Activated CD8-positive, alpha-beta T cell treated with anti-CD3 and anti-CD28 coated beads for 36 hours (primary cell): ENCODE data around the gene RPH3AL. TPM values are rescaled to one million over a fixed set of nuclear protein-coding genes. Genes with fewer than 3 reads are reported as not detected.

Experiments used
- ATAC-seq: fragments of 200-7000 bp; cut with Tn5 transposase; one replicate; pipeline ENCODE4 v1.10.0; 2021; ENCODE audit warnings: mild to moderate bottlenecking, moderate library complexity
- CTCF ChIA-PET: fragments of 350-600 bp; sonication (Branson Sonifier 250); formaldehyde crosslinking; loops from one replicate; lab custom pipeline; 2021; ENCODE audit warnings: antibody characterized with exemption; lab: Charles Lee
- POLR2A ChIA-PET: fragments of 350-600 bp; sonication (Branson Sonifier 250); formaldehyde crosslinking; loops from one replicate; lab custom pipeline; 2021; ENCODE audit warnings: antibody characterized with exemption; lab: Charles Lee
- DNase-seq: peaks from one replicate; pipeline ENCODE4 v3.0.0-alpha.2; 2020
- H3K27ac Mint-ChIP-seq: one replicate; pipeline ENCODE4 v1.8.0; 2021; ENCODE audit warnings: mild to moderate bottlenecking, mixed read lengths
- H3K27me3 Mint-ChIP-seq: one replicate; pipeline ENCODE4 v1.8.0; 2021; ENCODE audit warnings: mixed read lengths
- H3K36me3 Mint-ChIP-seq: one replicate; pipeline ENCODE4 v1.8.0; 2021; ENCODE audit warnings: low read depth, mixed read lengths
- H3K4me1 Mint-ChIP-seq: one replicate; pipeline ENCODE4 v1.8.0; 2021; ENCODE audit warnings: low read depth, mixed read lengths
- H3K4me3 Mint-ChIP-seq: one replicate; pipeline ENCODE4 v1.8.0; 2021; ENCODE audit warnings: mild to moderate bottlenecking, moderate library complexity, mixed read lengths
- H3K9me3 Mint-ChIP-seq: one replicate; pipeline ENCODE4 v1.8.0; 2021; ENCODE audit warnings: mixed read lengths
- CTCF ChIP-seq: fragments of 200-600 bp; IDR thresholded peaks from one replicate; pipeline ENCODE4 v1.8.0; 2022; ENCODE audit warnings: antibody characterized with exemption, mild to moderate bottlenecking
- intact Hi-C: fragments of 100-400 bp; cut with micrococcal nuclease; formaldehyde crosslinking; loops from one replicate; pipeline ENCODE4 v1.10.0; 2022
- total RNA-seq, 2 experiments: library from RNA; stranded (reverse); gene quantifications; one replicate each; pipeline ENCODE4 v1.2.3, GENCODE V29; 2021

The RPH3AL gene
- total RNA-seq, 2 experiments from 2014 or later = 0.72 to 1.1 TPM

GRCh38 chr17:194828-195602 is 157.6 kb downstream of the RPH3AL start:
- H3K27me3 Mint-ChIP-seq = peaks cover 8% of the 10 kb centered on the region
- ChIA-PET POLR2A (no interaction called here), CTCF (no interaction called here)
- H3K27ac Mint-ChIP-seq = no peak overlapping the region
- intact Hi-C loops = no loop called here
- H3K4me1 Mint-ChIP-seq = no peaks in the 10 kb centered on the region
- H3K4me3 Mint-ChIP-seq = no peak overlapping the region
- no peaks in the 10 kb centered on the region for H3K36me3 Mint-ChIP-seq
- H3K9me3 Mint-ChIP-seq = no peaks in the 10 kb centered on the region
- TF ChIP-seq CTCF = no peak
- DNase-seq (no peak), ATAC-seq (no peak)

DNA sequence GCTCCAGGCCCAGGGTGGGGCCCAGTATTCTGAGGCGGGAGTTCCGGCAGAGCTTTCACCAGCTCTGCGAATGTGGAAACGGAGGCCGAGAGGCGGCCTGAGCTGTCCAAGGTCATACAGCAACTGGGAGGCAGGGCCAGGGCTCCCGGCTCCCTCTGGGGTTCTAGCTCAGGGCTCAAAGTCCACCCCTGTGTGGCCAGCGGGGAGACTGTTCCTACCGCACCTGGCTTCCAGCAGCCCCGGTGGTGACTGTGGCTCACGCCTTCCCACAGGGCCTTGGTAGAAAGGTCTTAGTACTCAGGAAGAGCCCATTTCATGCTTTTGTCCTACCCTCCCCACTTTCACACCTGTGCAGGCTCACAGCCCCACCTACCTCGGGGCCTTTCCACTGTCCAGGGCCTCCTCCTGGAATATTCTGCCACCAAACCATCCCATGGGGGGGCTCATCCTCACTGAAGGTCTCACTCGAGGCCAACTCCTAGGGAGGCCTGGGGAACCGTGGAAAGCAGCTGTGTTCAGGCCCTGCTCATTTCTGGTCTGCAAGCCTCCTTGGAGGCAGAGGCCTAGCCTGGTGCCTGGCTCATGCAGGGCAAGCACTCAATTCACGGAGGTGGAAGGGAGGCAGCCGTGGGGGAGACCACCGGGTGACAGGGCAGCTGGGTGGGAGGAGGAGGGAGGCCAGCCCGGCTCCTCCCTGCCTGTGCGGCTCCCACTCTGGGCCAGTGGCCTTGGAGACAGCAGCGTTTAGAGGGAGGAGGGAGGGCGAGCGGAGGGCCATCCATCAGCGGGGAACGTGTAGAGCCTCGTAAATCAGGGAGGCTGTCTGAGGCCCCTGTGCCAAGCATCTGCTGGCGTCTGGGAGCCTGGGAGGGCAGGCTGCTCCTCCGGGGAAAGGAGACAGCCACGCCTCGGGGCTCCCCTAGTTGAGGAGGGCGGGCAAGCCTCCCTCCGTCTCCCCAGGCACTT is 158.5 kb downstream of the RPH3AL start:
- Mint-ChIP-seq H3K27me3 (peaks cover 8% of the 10 kb centered on the region), H3K4me1 (peaks cover 4% of the 10 kb centered on the region), H3K36me3 (no peaks in the 10 kb centered on the region), H3K4me3 (no peak overlapping the region), H3K27ac (no peak overlapping the region), H3K9me3 (no peaks in the 10 kb centered on the region)
- TF ChIP-seq CTCF = no peak
- no peak for DNase-seq
- ATAC-seq = no peak
- POLR2A ChIA-PET = no interaction called here
- CTCF ChIA-PET = no interaction called here
- intact Hi-C loops = no loop called here

DNA sequence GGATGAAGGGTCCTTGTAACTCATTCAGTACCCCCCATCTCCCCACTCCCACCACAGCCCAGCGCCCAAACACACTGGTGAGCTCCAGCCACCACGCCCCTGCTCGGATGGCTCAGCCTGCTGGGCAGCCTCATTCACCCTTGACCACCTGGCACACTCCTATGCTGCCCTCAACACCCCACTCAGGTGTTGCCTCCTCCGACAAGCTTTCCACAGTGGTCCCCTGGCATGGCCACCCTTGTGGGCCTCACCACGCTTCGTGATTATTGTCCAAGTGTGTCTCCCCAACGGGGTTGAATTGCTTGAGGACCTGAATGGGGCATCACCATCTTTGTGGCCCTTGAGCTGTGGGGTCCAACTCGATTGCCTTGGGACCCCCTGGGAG is 159.2 kb downstream of the RPH3AL start:
- H3K36me3 Mint-ChIP-seq = no peaks in the 10 kb centered on the region
- no peak overlapping the region for H3K4me3 Mint-ChIP-seq
- CTCF ChIA-PET = no interaction called here
- TF ChIP-seq CTCF = no peak
- H3K27me3 Mint-ChIP-seq = peaks cover 6% of the 10 kb centered on the region
- ATAC-seq (no peak), DNase-seq (no peak)
- intact Hi-C loops = no loop called here
- H3K4me1 Mint-ChIP-seq = peaks cover 4% of the 10 kb centered on the region
- H3K27ac Mint-ChIP-seq = no peak overlapping the region
- no peaks in the 10 kb centered on the region for H3K9me3 Mint-ChIP-seq
- POLR2A ChIA-PET = interaction anchor here (0.8 kb wide), 1 partner anchor 20 kb away, joined by 3 read pairs; no protein-coding TSS in a partner anchor

DNA sequence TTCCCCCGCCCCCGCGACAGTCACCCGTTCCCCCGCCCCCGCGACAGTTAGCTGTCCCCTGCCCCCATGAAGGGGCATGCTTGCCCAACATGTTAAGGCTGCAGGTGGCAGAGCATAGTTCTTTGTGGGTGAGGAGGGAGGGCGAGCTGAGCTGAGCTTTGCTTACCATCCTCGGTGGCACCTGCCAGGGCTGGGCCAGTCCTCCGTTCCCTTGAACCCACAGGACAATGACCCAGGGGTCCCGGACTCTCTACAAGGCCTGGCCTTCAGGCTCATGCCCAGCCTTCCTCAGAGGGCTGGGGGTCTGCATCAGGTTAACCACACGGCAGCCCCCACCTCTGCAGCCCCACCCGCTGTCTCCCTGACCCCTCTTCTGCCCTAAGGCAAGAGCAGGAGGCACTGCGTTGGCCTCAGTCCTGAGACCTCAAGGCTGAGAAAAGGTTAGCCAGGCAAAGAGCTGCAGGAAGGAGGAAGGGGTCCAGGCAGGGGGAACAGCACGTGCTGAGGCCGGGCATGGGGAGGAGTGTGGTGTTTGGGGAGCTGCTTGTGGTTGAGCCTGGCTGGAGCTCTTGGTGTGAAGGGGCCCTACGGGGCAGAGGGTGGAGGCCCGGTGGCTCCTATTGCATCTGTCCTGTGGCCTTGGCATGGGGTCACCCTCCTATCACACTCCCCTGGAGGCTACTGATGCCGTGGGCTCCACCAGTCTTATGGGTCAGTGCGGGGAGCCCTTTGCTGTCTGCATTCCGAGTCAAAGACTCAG is 159.8 kb downstream of the RPH3AL start:
- ATAC-seq (no peak), DNase-seq (no peak)
- peaks cover 4% of the 10 kb centered on the region for H3K4me1 Mint-ChIP-seq
- no peak overlapping the region for H3K27ac Mint-ChIP-seq
- H3K36me3 Mint-ChIP-seq = no peaks in the 10 kb centered on the region
- TF ChIP-seq CTCF = no peak
- no peaks in the 10 kb centered on the region for H3K9me3 Mint-ChIP-seq
- H3K4me3 Mint-ChIP-seq = no peak overlapping the region
- intact Hi-C loops = no loop called here
- ChIA-PET CTCF (no interaction called here), POLR2A (interaction anchor here (0.8 kb wide), 1 partner anchor 20 kb away, joined by 3 read pairs; no protein-coding TSS in a partner anchor)
- peaks cover 3% of the 10 kb centered on the region for H3K27me3 Mint-ChIP-seq
